DOHH2 (cell line): Measurements from ENCODE around the gene HTRA3.

Experiments
- H3F3A ChIP-seq: fragments of 200-600 bp; sonication (generic), shearing (Covaris generic); 2 replicates; pipeline ENCODE4 v1.6.0; 2016; ENCODE audit warnings: antibody characterized with exemption, mild to moderate bottlenecking; ENCODE audit not compliant: control insufficient read depth, insufficient read depth
- H3K27ac ChIP-seq: fragments of 200-600 bp; sonication (generic); 2 replicates; pipeline ENCODE4 v1.5.1; 2014; ENCODE audit warnings: low read depth, mild to moderate bottlenecking, low read length, moderate library complexity
- H3K27me3 ChIP-seq: fragments of 200-600 bp; sonication (generic); 2 replicates; pipeline ENCODE4 v1.6.1; 2014; ENCODE audit warnings: mild to moderate bottlenecking, low read length, mixed read lengths; ENCODE audit not compliant: control insufficient read depth
- H3K36me3 ChIP-seq: fragments of 200-600 bp; sonication (generic); 2 replicates; pipeline ENCODE4 v1.6.1; 2014; ENCODE audit warnings: mild to moderate bottlenecking, low read length, moderate library complexity, mixed read lengths; ENCODE audit not compliant: control insufficient read depth
- H3K4me1 ChIP-seq: fragments of 200-600 bp; sonication (generic); 2 replicates; pipeline ENCODE4 v1.6.1; 2014; ENCODE audit warnings: mild to moderate bottlenecking, low read length, mixed read lengths; ENCODE audit not compliant: control insufficient read depth
- H3K4me2 ChIP-seq: fragments of 200-600 bp; sonication (generic); 2 replicates; pipeline ENCODE4 v1.6.0; 2014; ENCODE audit warnings: mild to moderate bottlenecking, low read length, moderate library complexity
- H3K4me3 ChIP-seq: fragments of 200-600 bp; sonication (generic); 2 replicates; pipeline ENCODE4 v1.5.1; 2014; ENCODE audit warnings: mild to moderate bottlenecking, low read length, mixed read lengths
- H3K79me2 ChIP-seq: fragments of 200-600 bp; sonication (generic); 2 replicates; pipeline ENCODE4 v1.6.1; 2014; ENCODE audit warnings: mild to moderate bottlenecking, low read length, mixed read lengths; ENCODE audit not compliant: control insufficient read depth
- H3K9me2 ChIP-seq: fragments of 200-600 bp; sonication (generic); replicated peaks from 2 replicates; pipeline ENCODE4 v1.6.1; 2014; ENCODE audit warnings: mild to moderate bottlenecking, low read length, mixed read lengths; ENCODE audit not compliant: control insufficient read depth
- H3K9me3 ChIP-seq: fragments of 200-600 bp; sonication (generic); 2 replicates; pipeline ENCODE4 v1.6.1; 2014; ENCODE audit warnings: antibody characterized with exemption, low read length, mixed read lengths; ENCODE audit not compliant: control insufficient read depth, insufficient read depth
- H4K20me1 ChIP-seq: fragments of 200-600 bp; sonication (generic); 2 replicates; pipeline ENCODE4 v1.6.0; 2014; ENCODE audit warnings: low read depth, mild to moderate bottlenecking, antibody characterized with exemption, low read length, moderate library complexity; ENCODE audit not compliant: control insufficient read depth, insufficient read depth
- CTCF ChIP-seq: fragments of 200-600 bp; sonication (generic); IDR thresholded peaks from one replicate; pipeline ENCODE4 v1.5.1; 2014; ENCODE audit warnings: antibody characterized with exemption, mild to moderate bottlenecking, low read depth, low read length; ENCODE audit not compliant: poor library complexity, severe bottlenecking
- EZH2phosphoT487 ChIP-seq: fragments of 200-600 bp; sonication (generic); IDR thresholded peaks from 2 replicates; pipeline ENCODE4 v1.6.1; 2017; ENCODE audit warnings: borderline replicate concordance, mild to moderate bottlenecking, antibody characterized with exemption, low read length, moderate library complexity, mixed read lengths

The HTRA3 gene

DNA sequence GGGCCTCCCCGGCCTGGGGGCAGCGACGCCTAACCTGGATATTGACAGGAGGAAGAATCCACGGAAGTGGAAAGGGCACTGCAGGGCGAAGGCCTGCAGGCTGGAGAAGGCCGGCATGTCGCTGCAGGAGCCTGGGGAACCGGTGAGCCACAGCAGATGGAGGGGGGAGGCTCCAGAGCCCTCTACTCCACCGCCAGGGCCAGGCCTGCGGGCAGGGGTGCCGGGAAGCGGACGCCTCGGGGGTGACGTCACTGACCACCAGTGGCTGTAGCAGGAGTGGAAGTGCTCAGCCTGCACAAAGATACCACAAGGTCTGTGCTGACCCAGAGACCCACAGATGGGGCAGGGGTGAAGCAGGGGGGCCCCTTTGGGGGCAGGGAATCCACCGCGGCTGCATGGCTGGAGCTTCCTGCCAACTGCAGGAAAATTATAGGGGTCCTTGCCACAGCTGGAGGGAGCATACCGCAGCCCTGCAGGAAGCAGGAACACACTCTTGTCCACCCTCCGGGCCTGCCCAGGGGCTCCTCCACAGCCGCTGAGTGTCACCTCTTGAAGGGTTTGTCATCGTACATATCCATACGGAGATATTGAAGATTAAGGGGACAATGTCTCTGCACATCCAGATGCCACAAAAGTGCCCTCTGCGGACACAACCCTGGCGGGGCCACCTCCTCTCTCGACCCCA, 7.6 kb upstream of the HTRA3 start:
- Histone ChIP-seq H3K4me3 (no peak overlapping the region), H3K4me1 (peaks cover 8% of the 10 kb centered on the region), H3K27me3 (0 out of 2 replicates have a peak, but pooled peaks cover 3% of the 10 kb centered on the region), H3K9me2 (no peaks in the 10 kb centered on the region), H3K4me2 (no peak overlapping the region), H3K27ac (no peak overlapping the region), H3K36me3 (no peaks in the 10 kb centered on the region), H3K79me2 (no peaks in the 10 kb centered on the region), H3K9me3 (no peaks in the 10 kb centered on the region), H3F3A (no peaks in the 10 kb centered on the region), H4K20me1 (no peaks in the 10 kb centered on the region)
- TF ChIP-seq EZH2phosphoT487 (no peak), CTCF (no peak)

- Histone ChIP-seq H3K9me3 (no peaks in the 10 kb centered on the region), H3K4me2 (no peak overlapping the region), H3K4me3 (no peak overlapping the region), H3K27me3 (0 out of 2 replicates have a peak, but pooled peaks cover 3% of the 10 kb centered on the region), H3F3A (no peaks in the 10 kb centered on the region), H3K4me1 (peaks cover 8% of the 10 kb centered on the region), H3K27ac (no peak overlapping the region), H3K79me2 (no peaks in the 10 kb centered on the region), H3K9me2 (no peaks in the 10 kb centered on the region), H3K36me3 (no peaks in the 10 kb centered on the region), H4K20me1 (no peaks in the 10 kb centered on the region)
- TF ChIP-seq EZH2phosphoT487, result no peak
- no peak for TF ChIP-seq CTCF
Measured at GRCh38 chr4:8262637-8263322, 6.8 kb upstream of the HTRA3 start.

DNA sequence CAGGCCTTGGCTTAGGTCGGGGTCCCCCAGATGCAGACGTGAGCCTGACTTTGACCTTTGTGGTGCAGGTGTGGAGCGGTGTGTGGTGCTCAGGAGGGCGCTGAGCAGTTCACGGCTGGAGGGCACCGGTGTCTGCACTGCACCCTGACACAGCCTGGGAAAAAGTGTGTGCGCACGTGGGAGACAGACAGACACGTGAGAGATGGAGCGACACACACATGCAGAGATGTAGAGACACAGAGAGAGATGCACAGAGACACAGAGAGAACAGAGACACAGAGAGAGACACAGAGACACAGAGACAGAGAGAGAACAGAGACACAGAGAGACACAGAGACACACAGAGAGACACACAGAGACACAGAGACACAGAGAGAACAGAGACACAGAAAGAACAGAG, 6.2 kb upstream of the HTRA3 start:
- H3K36me3 ChIP-seq, result no peaks in the 10 kb centered on the region
- no peaks in the 10 kb centered on the region for H3K9me3 ChIP-seq
- H3K4me1 ChIP-seq, result peaks cover 7% of the 10 kb centered on the region
- no peak overlapping the region for H3K4me2 ChIP-seq
- H3K79me2 ChIP-seq, result no peaks in the 10 kb centered on the region
- H4K20me1 ChIP-seq, result no peaks in the 10 kb centered on the region
- H3K4me3 ChIP-seq, result no peak overlapping the region
- TF ChIP-seq CTCF (no peak), EZH2phosphoT487 (no peak)
- H3F3A ChIP-seq, result no peaks in the 10 kb centered on the region
- H3K9me2 ChIP-seq, result no peaks in the 10 kb centered on the region
- H3K27me3 ChIP-seq, result 0 out of 2 replicates have a peak, but pooled peaks cover 3% of the 10 kb centered on the region
- no peak overlapping the region for H3K27ac ChIP-seq
